Dermis microvascular lymphatic vessel endothelial cell (primary cell): ENCODE results near the gene HTRA3. TPM values are rescaled to one million over a fixed set of nuclear protein-coding genes. Genes with fewer than 3 reads are reported as not detected.
"Not testable (repeated sequence)": the region's sequence is repeated elsewhere in the genome, so short reads cannot be mapped to it uniquely, and the experiment has no call there.

Source experiments
- DNase-seq, 2 donors: peaks; one replicate each; pipeline versions ENCODE4 v3.0.0 to v3.0.0-alpha.2; 2010; ENCODE audit warnings: low read depth in 2 of 2
- total RNA-seq: library from RNA; depleted of rRNA; stranded (reverse); fragments of >200 nt; gene quantifications from 2 replicates; pipeline ENCODE4 v1.2.1, GENCODE V29; 2014

Gene HTRA3
- total RNA-seq, 1 donor from 2014 or later: 1.4 TPM

- DNase-seq: no peak
Measured at GRCh38 chr4:8324640-8325239, 55.2 kb downstream of the HTRA3 start.

- no peak for DNase-seq
Measured at GRCh38 chr4:8325291-8325973, 55.9 kb downstream of the HTRA3 start.

GRCh38 chr4:8326206-8326605, 56.7 kb downstream of the HTRA3 start:
- no peak for DNase-seq

GRCh38 chr4:8328456-8328855, 58.9 kb downstream of the HTRA3 start:
- no peak for DNase-seq

- no peak for DNase-seq
Measured at GRCh38 chr4:8328866-8329559, 59.5 kb downstream of the HTRA3 start.

- no peak for DNase-seq
Measured at GRCh38 chr4:8329560-8329858, 60.0 kb downstream of the HTRA3 start.

GRCh38 chr4:8329859-8330761, 60.6 kb downstream of the HTRA3 start:
- DNase-seq: no peak

GRCh38 chr4:8330821-8331574, 61.4 kb downstream of the HTRA3 start:
- DNase-seq: peak in 1 of 2 donors; percentile 35

GRCh38 chr4:8331575-8331955, 62.0 kb downstream of the HTRA3 start:
- DNase-seq: peak in 1 of 2 donors; percentile 63

- DNase-seq: no peak
Measured at GRCh38 chr4:8332038-8332857, 62.7 kb downstream of the HTRA3 start.

GRCh38 chr4:8332891-8333331, 63.4 kb downstream of the HTRA3 start:
- DNase-seq: no peak

- DNase-seq: no peak
Measured at GRCh38 chr4:8333726-8334460, 64.3 kb downstream of the HTRA3 start.

GRCh38 chr4:8334786-8335460, 65.4 kb downstream of the HTRA3 start:
- DNase-seq: no peak

- DNase-seq: no peak
Measured at GRCh38 chr4:8335848-8336247, 66.3 kb downstream of the HTRA3 start.

- peak in 1 of 2 donors; percentile 37 for DNase-seq
Measured at GRCh38 chr4:8336412-8337075, 67.0 kb downstream of the HTRA3 start.

GRCh38 chr4:8338351-8338961, 68.9 kb downstream of the HTRA3 start:
- DNase-seq: no peak

- DNase-seq: no peak
Measured at GRCh38 chr4:8340781-8341241, 71.3 kb downstream of the HTRA3 start.

GRCh38 chr4:8341281-8341680, 71.7 kb downstream of the HTRA3 start:
- not testable (repeated sequence) for DNase-seq
